Tibial artery (tissue), 4 donors: ENCODE measurements around the gene AGMO.

ENCODE experiments used
- DNase-seq, 2 donors: peaks; one replicate each; pipeline ENCODE4 v3.0.0-alpha.2; 2019
- H3K27ac ChIP-seq, 2 donors: fragments of 200-600 bp; sonication (generic) in 1 of 2; 1 replicate in 1 of 2; 2 replicates in 1 of 2; pipeline ENCODE4 v1.5.1; 2018 to 2019; ENCODE audit warnings: mild to moderate bottlenecking in 1 of 2
- H3K27me3 ChIP-seq, 2 donors: fragments of 200-600 bp; sonication (generic) in 1 of 2; one replicate each; pipeline versions ENCODE4 v1.5.1 to v1.6.0; 2016 to 2019
- H3K36me3 ChIP-seq, 3 donors: fragments of 200-600 bp; sonication (generic) in 2 of 3; one replicate each; pipeline ENCODE4 v1.5.1; 2016 to 2019; ENCODE audit warnings: mild to moderate bottlenecking in 2 of 3
- H3K4me1 ChIP-seq, 4 donors: fragments of 200-600 bp; sonication (generic) in 2 of 4; 1 replicate in 3 of 4; 2 replicates in 1 of 4; pipeline ENCODE4 v1.5.1; 2016 to 2019
- H3K4me3 ChIP-seq, 2 donors: fragments of 200-600 bp; sonication (generic) in 1 of 2; 1 replicate in 1 of 2; 2 replicates in 1 of 2; pipeline ENCODE4 v1.5.1; 2018 to 2019; ENCODE audit warnings: mild to moderate bottlenecking in 2 of 2
- H3K9me3 ChIP-seq, 3 donors: fragments of 200-600 bp; sonication (generic) in 1 of 3; one replicate each; pipeline ENCODE4 v1.5.1; 2016 to 2019
- CTCF ChIP-seq, 2 experiments: fragments of 200-600 bp in 1 of 2; fragments of 450-650 bp in 1 of 2; IDR thresholded peaks; one replicate each; pipeline ENCODE4 v1.5.1; 2017 to 2019; ENCODE audit warnings: antibody characterized with exemption in 2 of 2, mild to moderate bottlenecking in 1 of 2, moderate library complexity in 1 of 2
- intact Hi-C: fragments of 100-400 bp; cut with DNase I; formaldehyde crosslinking; loops from one replicate; pipeline ENCODE4 v1.15.0; 2023; ENCODE audit warnings: low total_unique reads

Gene AGMO

GRCh38 chr7:15491361-15491760 is 70.5 kb downstream of the AGMO start:
- H3K27me3 ChIP-seq, result no peaks in the 10 kb centered on the region
- H3K36me3 ChIP-seq, result no peaks in the 10 kb centered on the region
- TF ChIP-seq CTCF (IDR thresholded peaks at IDR 0.05), result no peak
- no peak overlapping the region for H3K27ac ChIP-seq
- DNase-seq, result no peak
- H3K4me3 ChIP-seq, result no peak overlapping the region
- no peaks in the 10 kb centered on the region for H3K9me3 ChIP-seq
- intact Hi-C loops, result no loop called here
- H3K4me1 ChIP-seq, result peaks cover 0 to 14% (median 0%) of the 10 kb centered on the region in 4 donors

GRCh38 chr7:15490291-15490690 is 71.5 kb downstream of the AGMO start:
- no peak for TF ChIP-seq CTCF (IDR thresholded peaks at IDR 0.05)
- Histone ChIP-seq H3K9me3 (no peaks in the 10 kb centered on the region), H3K27me3 (no peaks in the 10 kb centered on the region), H3K4me3 (no peak overlapping the region), H3K36me3 (no peaks in the 10 kb centered on the region), H3K27ac (no peak overlapping the region), H3K4me1 (peaks cover 0 to 14% (median 0%) of the 10 kb centered on the region in 4 donors)
- DNase-seq, result no peak
- intact Hi-C loops, result no loop called here

- intact Hi-C loops, result no loop called here
- peaks cover 0 to 14% (median 0%) of the 10 kb centered on the region in 4 donors for H3K4me1 ChIP-seq
- TF ChIP-seq CTCF (IDR thresholded peaks at IDR 0.05), result no peak
- no peak for DNase-seq
- no peak overlapping the region for H3K27ac ChIP-seq
- no peaks in the 10 kb centered on the region for H3K9me3 ChIP-seq
- no peaks in the 10 kb centered on the region for H3K36me3 ChIP-seq
- no peaks in the 10 kb centered on the region for H3K27me3 ChIP-seq
- no peak overlapping the region for H3K4me3 ChIP-seq
Observed at GRCh38 chr7:15489861-15490260, 72.0 kb downstream of the AGMO start.

GRCh38 chr7:15489383-15489782 is 72.4 kb downstream of the AGMO start:
- no peak overlapping the region for H3K27ac ChIP-seq
- DNase-seq, result no peak
- intact Hi-C loops, result no loop called here

GRCh38 chr7:15488401-15488800 is 73.4 kb downstream of the AGMO start:
- Histone ChIP-seq H3K4me3 (no peak overlapping the region), H3K27me3 (no peaks in the 10 kb centered on the region), H3K4me1 (peaks cover 0 to 14% (median 0%) of the 10 kb centered on the region in 4 donors), H3K36me3 (no peaks in the 10 kb centered on the region), H3K9me3 (no peaks in the 10 kb centered on the region), H3K27ac (no peak overlapping the region)
- no peak for TF ChIP-seq CTCF (IDR thresholded peaks at IDR 0.05)
- intact Hi-C loops, result no loop called here
- DNase-seq, result no peak

More at GRCh38 chr7:15489383-15489782, 72.4 kb downstream of the AGMO start:
- Histone ChIP-seq H3K4me3 (no peak overlapping the region), H3K36me3 (no peaks in the 10 kb centered on the region), H3K4me1 (peaks cover 0 to 14% (median 0%) of the 10 kb centered on the region in 4 donors), H3K9me3 (no peaks in the 10 kb centered on the region), H3K27me3 (no peaks in the 10 kb centered on the region)
- TF ChIP-seq CTCF (IDR thresholded peaks at IDR 0.05), result no peak

- TF ChIP-seq CTCF (IDR thresholded peaks at IDR 0.05), result no peak
- no peak for DNase-seq
Observed at GRCh38 chr7:15487896-15488295, 73.9 kb downstream of the AGMO start.

More at GRCh38 chr7:15487896-15488295, 73.9 kb downstream of the AGMO start:
- Histone ChIP-seq H3K4me3 (no peak overlapping the region), H3K36me3 (no peaks in the 10 kb centered on the region), H3K9me3 (no peaks in the 10 kb centered on the region), H3K27me3 (no peaks in the 10 kb centered on the region), H3K27ac (no peak overlapping the region), H3K4me1 (peaks cover 0 to 14% (median 0%) of the 10 kb centered on the region in 4 donors)
- intact Hi-C loops, result no loop called here
